GM23338 (cell line): ENCODE data around the gene TRIM71. TPM values are rescaled to one million over a fixed set of nuclear protein-coding genes. Genes with fewer than 3 reads are reported as not detected.

Experiments
- ATAC-seq: fragments of 200-7000 bp; cut with Tn5 transposase; 3 replicates; pipeline ENCODE4 v1.9.1; 2020
- DNase-seq: peaks from one replicate; pipeline ENCODE4 v3.0.0-alpha.2; 2015; ENCODE audit warnings: low spot score
- H2AFZ ChIP-seq: fragments of 200-600 bp; sonication (generic); 2 replicates; pipeline ENCODE4 v1.8.0; 2016; ENCODE audit warnings: antibody characterized with exemption, mild to moderate bottlenecking, moderate library complexity
- H3F3A ChIP-seq: fragments of 200-600 bp; sonication (generic); replicated peaks from 2 replicates; pipeline ENCODE4 v1.8.0; 2017; ENCODE audit warnings: antibody characterized with exemption, mixed run types, low read depth
- H3K27ac ChIP-seq: fragments of 200-600 bp; sonication (generic); 2 replicates; pipeline ENCODE4 v1.6.1; 2016; ENCODE audit warnings: low read depth
- H3K27me3 ChIP-seq: fragments of 200-600 bp; sonication (generic); 2 replicates; pipeline ENCODE4 v1.8.0; 2016; ENCODE audit warnings: mild to moderate bottlenecking, mixed run types, moderate library complexity; ENCODE audit not compliant: insufficient read depth
- H3K36me3 ChIP-seq: fragments of 200-600 bp; sonication (generic); 2 replicates; pipeline ENCODE4 v1.8.0; 2016; ENCODE audit warnings: mild to moderate bottlenecking; ENCODE audit not compliant: insufficient read depth
- H3K4me1 ChIP-seq: fragments of 200-600 bp; sonication (generic); 2 replicates; pipeline ENCODE4 v1.8.0; 2016; ENCODE audit warnings: mild to moderate bottlenecking, moderate library complexity; ENCODE audit not compliant: insufficient read depth
- H3K4me2 ChIP-seq: fragments of 200-600 bp; sonication (generic); 2 replicates; pipeline ENCODE4 v1.7.1; 2017; ENCODE audit warnings: mixed run types
- H3K4me3 ChIP-seq: fragments of 200-600 bp; sonication (generic); 2 replicates; pipeline ENCODE4 v1.6.1; 2016; ENCODE audit warnings: mixed run types
- H3K79me2 ChIP-seq: fragments of 200-600 bp; sonication (generic); replicated peaks from 2 replicates; pipeline ENCODE4 v1.8.0; 2017; ENCODE audit warnings: mild to moderate bottlenecking; ENCODE audit not compliant: insufficient read depth
- H3K9me2 ChIP-seq: fragments of 200-600 bp; sonication (generic); 2 replicates; pipeline ENCODE4 v1.8.0; 2017; ENCODE audit not compliant: insufficient read depth
- H4K20me1 ChIP-seq: fragments of 200-600 bp; sonication (generic); replicated peaks from 2 replicates; pipeline ENCODE4 v1.8.0; 2017; ENCODE audit warnings: mild to moderate bottlenecking; ENCODE audit not compliant: insufficient read depth
- H3K27ac Mint-ChIP-seq: 2 replicates; pipeline ENCODE4 v1.8.0; 2020; ENCODE audit warnings: inconsistent platforms, mild to moderate bottlenecking, moderate library complexity, mixed read lengths
- H3K27me3 Mint-ChIP-seq: 3 replicates; pipeline ENCODE4 v1.8.0; 2022; ENCODE audit warnings: low read depth, mild to moderate bottlenecking, moderate library complexity, mixed read lengths, inconsistent platforms; ENCODE audit not compliant: insufficient read depth, poor library complexity
- H3K36me3 Mint-ChIP-seq: 3 replicates; pipeline ENCODE4 v1.8.0; 2021; ENCODE audit warnings: low read depth, mild to moderate bottlenecking, inconsistent platforms, moderate library complexity, mixed read lengths
- H3K4me1 Mint-ChIP-seq: 3 replicates; pipeline ENCODE4 v1.8.0; 2020; ENCODE audit warnings: mild to moderate bottlenecking, inconsistent platforms, mixed read lengths
- H3K4me3 Mint-ChIP-seq: 3 replicates; pipeline ENCODE4 v1.8.0; 2021; ENCODE audit warnings: moderate library complexity, mild to moderate bottlenecking, inconsistent platforms, mixed read lengths
- H3K9me3 Mint-ChIP-seq: 3 replicates; pipeline ENCODE4 v1.8.0; 2020; ENCODE audit warnings: moderate library complexity, mild to moderate bottlenecking, inconsistent platforms, mixed read lengths
- CREB1 ChIP-seq: fragments of 250-450 bp; sonication (Bioruptor Pico); IDR thresholded peaks from 2 replicates; pipeline ENCODE4 v1.5.0; 2020; ENCODE audit warnings: low read depth, mild to moderate bottlenecking, moderate library complexity
- EZH2 ChIP-seq: fragments of 200-600 bp; sonication (generic); IDR thresholded peaks from one replicate; pipeline ENCODE4 v1.8.0; 2017; ENCODE audit warnings: antibody characterized with exemption, mild to moderate bottlenecking, low read depth; ENCODE audit not compliant: unreplicated experiment
- JUNB ChIP-seq: IDR thresholded peaks from one replicate; pipeline ENCODE4 v1.6.1; 2016; ENCODE audit warnings: antibody characterized with exemption; ENCODE audit not compliant: unreplicated experiment
- POLR2AphosphoS5 ChIP-seq: IDR thresholded peaks from 2 replicates; pipeline ENCODE4 v1.6.1; 2016; ENCODE audit warnings: antibody characterized with exemption, low read depth
- polyA plus RNA-seq: library from polyadenylated mRNA; unstranded; fragments of >200 nt; fragmentation: Nextera tagmentation; extraction: Ambion mirVana; gene quantifications from 2 replicates; pipeline ENCODE4 v1.2.1, GENCODE V29; 2016
- total RNA-seq: library from RNA; depleted of rRNA; stranded (reverse); fragments of >200 nt; shearing (Covaris generic); gene quantifications from 2 replicates; pipeline ENCODE4 v1.2.3, GENCODE V29; 2014
- TF ChIP-seq, protein P1 (sequence below): IDR thresholded peaks from 2 replicates; pipeline ENCODE4 v1.6.1; 2016; ENCODE audit warnings: antibody characterized with exemption
- TF ChIP-seq, protein P2 (sequence below): IDR thresholded peaks from one replicate; pipeline ENCODE4 v1.6.1; 2018; ENCODE audit warnings: antibody characterized with exemption; ENCODE audit not compliant: unreplicated experiment
- TF ChIP-seq, protein P3 (sequence below), 2 experiments: fragments of 200-600 bp in 1 of 2; sonication (generic) in 1 of 2; conservative IDR thresholded peaks; 2 replicates each; pipeline versions ENCODE4 v1.5.1 to v1.6.1; 2016 to 2017; ENCODE audit warnings: antibody characterized with exemption in 2 of 2, low read depth in 2 of 2, mild to moderate bottlenecking in 2 of 2, moderate library complexity in 1 of 2

TRIM71 gene
- total and polyA plus RNA-seq, 2 experiments from 2014 or later, result 71.5 to 346 TPM

DNA sequence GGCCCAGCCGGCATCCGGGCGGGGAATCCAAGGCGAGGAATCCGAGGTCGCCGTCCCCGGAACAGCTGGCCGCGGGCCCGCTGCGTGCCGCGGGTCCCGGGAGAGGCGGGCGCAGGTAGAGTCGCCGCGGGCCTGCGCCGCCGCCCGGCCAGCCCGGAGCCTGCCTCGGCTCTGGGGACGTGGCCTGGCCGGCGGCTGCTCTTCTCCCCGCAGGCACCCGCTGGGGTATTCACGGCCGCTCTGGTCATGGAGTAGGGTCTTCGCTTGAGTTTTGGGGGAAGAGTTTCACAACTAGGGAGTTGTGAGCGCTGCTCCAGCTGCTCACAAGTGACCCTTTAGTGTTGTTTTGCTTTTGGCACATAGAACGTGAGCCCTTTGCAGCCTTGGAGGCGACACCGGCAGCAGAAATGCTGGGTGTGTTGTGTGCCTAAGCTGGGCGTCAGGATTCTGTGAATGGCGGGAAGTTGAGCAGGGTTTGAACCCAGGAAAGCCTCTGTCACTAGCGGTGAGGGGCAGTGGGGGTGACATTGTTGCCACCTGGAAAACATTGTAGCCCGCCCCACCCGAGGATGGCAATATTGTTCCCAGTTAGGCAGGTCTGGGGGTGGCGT is 4.0 kb downstream of the TRIM71 start:
- Mint-ChIP-seq H3K36me3 (peaks cover 92% of the 10 kb centered on the region), H3K4me3 (peak overlapping the region; percentile 99), H3K27me3 (peaks cover 46% of the 10 kb centered on the region), H3K27ac (peak overlapping the region; percentile 97), H3K9me3 (peaks cover 19% of the 10 kb centered on the region), H3K4me1 (peaks cover 40% of the 10 kb centered on the region)
- Histone ChIP-seq H3K4me2 (peak overlapping the region; percentile 89), H3K9me2 (no peaks in the 10 kb centered on the region), H3K27ac (peak overlapping the region; percentile 10), H3F3A (peaks cover 26% of the 10 kb centered on the region), H3K36me3 (peaks cover 26% of the 10 kb centered on the region), H4K20me1 (peaks cover 73% of the 10 kb centered on the region), H3K4me3 (peak overlapping the region; percentile 100), H3K79me2 (peaks cover 100% of the 10 kb centered on the region), H2AFZ (no peak overlapping the region), H3K27me3 (no peaks in the 10 kb centered on the region), H3K4me1 (peaks cover 48% of the 10 kb centered on the region)
- TF ChIP-seq JUNB (no peak), POLR2AphosphoS5 (peak; percentile 26; the same call in 1 of the 2 replicates)
- TF ChIP-seq, protein P1, sequence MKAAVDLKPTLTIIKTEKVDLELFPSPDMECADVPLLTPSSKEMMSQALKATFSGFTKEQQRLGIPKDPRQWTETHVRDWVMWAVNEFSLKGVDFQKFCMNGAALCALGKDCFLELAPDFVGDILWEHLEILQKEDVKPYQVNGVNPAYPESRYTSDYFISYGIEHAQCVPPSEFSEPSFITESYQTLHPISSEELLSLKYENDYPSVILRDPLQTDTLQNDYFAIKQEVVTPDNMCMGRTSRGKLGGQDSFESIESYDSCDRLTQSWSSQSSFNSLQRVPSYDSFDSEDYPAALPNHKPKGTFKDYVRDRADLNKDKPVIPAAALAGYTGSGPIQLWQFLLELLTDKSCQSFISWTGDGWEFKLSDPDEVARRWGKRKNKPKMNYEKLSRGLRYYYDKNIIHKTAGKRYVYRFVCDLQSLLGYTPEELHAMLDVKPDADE, result no peak
- DNase-seq (peak; percentile 56), ATAC-seq (peak; percentile 3)

DNA sequence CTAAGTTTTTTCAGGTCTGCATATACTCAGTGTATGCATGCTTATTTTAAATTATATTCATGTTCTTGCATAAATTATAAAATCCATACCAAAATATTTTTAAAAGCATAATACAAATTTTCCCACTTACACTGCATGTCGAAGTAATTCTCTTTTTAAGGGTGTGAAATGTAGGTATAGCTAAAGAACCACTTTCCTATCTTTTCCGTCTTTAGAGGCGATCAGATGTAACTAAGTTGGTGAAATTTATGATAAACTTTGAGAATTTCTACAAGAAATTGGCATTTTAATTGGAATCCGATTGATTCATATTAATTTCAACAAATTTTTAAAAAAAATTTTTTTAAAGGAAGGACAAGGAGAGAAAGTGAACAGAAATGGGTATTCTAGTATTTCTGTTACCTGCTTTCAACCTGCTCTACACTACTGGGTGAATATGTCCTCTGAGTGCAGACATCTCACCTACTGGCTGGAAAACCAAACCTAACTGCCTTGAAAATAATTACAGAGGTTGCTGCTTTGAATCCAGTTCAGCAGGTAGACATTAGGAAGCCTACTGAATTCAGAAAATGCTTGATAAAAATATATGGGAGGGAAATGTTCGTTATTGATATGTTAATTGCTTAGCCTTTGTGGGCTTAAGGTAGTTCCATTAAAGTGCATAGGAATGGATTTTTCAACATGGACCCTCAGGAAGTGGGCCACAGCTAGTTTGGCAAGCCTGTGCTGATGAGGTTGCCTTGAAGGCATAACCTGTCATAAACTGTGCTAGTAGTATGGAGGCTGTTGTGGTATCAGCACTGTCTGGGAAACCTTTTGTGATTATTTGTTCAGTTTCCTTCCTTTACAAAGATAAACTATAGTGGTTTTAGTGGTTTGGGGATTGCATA is 5.1 kb downstream of the TRIM71 start:
- H3K27ac Mint-ChIP-seq, result peak overlapping the region; percentile 97
- DNase-seq (peak; percentile 44), ATAC-seq (peak; percentile 7; the same call in 2 of the 3 replicates)
- H3K27me3 Mint-ChIP-seq, result peaks cover 47% of the 10 kb centered on the region
- Histone ChIP-seq H3K4me1 (peaks cover 58% of the 10 kb centered on the region), H3K27ac (peak overlapping the region; percentile 1), H3K79me2 (peaks cover 100% of the 10 kb centered on the region), H3K9me2 (no peaks in the 10 kb centered on the region), H3F3A (peaks cover 30% of the 10 kb centered on the region), H3K4me2 (peak overlapping the region; percentile 89), H3K36me3 (peaks cover 26% of the 10 kb centered on the region), H2AFZ (no peak overlapping the region), H4K20me1 (peaks cover 80% of the 10 kb centered on the region), H3K4me3 (peak overlapping the region; percentile 100), H3K27me3 (no peaks in the 10 kb centered on the region)
- H3K9me3 Mint-ChIP-seq, result peaks cover 19% of the 10 kb centered on the region
- peaks cover 95% of the 10 kb centered on the region for H3K36me3 Mint-ChIP-seq
- peaks cover 50% of the 10 kb centered on the region for H3K4me1 Mint-ChIP-seq
- H3K4me3 Mint-ChIP-seq, result peak overlapping the region; percentile 99
- TF ChIP-seq EZH2 (no peak), JUNB (no peak), CREB1 (CRISPR knock-in tag) (no peak)
- TF ChIP-seq, protein P1, result peak; percentile 15; the same call in 1 of the 2 replicates
- TF ChIP-seq, protein P2, sequence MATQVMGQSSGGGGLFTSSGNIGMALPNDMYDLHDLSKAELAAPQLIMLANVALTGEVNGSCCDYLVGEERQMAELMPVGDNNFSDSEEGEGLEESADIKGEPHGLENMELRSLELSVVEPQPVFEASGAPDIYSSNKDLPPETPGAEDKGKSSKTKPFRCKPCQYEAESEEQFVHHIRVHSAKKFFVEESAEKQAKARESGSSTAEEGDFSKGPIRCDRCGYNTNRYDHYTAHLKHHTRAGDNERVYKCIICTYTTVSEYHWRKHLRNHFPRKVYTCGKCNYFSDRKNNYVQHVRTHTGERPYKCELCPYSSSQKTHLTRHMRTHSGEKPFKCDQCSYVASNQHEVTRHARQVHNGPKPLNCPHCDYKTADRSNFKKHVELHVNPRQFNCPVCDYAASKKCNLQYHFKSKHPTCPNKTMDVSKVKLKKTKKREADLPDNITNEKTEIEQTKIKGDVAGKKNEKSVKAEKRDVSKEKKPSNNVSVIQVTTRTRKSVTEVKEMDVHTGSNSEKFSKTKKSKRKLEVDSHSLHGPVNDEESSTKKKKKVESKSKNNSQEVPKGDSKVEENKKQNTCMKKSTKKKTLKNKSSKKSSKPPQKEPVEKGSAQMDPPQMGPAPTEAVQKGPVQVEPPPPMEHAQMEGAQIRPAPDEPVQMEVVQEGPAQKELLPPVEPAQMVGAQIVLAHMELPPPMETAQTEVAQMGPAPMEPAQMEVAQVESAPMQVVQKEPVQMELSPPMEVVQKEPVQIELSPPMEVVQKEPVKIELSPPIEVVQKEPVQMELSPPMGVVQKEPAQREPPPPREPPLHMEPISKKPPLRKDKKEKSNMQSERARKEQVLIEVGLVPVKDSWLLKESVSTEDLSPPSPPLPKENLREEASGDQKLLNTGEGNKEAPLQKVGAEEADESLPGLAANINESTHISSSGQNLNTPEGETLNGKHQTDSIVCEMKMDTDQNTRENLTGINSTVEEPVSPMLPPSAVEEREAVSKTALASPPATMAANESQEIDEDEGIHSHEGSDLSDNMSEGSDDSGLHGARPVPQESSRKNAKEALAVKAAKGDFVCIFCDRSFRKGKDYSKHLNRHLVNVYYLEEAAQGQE, result no peak
- TF ChIP-seq, protein P3, sequence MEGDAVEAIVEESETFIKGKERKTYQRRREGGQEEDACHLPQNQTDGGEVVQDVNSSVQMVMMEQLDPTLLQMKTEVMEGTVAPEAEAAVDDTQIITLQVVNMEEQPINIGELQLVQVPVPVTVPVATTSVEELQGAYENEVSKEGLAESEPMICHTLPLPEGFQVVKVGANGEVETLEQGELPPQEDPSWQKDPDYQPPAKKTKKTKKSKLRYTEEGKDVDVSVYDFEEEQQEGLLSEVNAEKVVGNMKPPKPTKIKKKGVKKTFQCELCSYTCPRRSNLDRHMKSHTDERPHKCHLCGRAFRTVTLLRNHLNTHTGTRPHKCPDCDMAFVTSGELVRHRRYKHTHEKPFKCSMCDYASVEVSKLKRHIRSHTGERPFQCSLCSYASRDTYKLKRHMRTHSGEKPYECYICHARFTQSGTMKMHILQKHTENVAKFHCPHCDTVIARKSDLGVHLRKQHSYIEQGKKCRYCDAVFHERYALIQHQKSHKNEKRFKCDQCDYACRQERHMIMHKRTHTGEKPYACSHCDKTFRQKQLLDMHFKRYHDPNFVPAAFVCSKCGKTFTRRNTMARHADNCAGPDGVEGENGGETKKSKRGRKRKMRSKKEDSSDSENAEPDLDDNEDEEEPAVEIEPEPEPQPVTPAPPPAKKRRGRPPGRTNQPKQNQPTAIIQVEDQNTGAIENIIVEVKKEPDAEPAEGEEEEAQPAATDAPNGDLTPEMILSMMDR (conservative IDR thresholded peaks at IDR 0.05; ENCODE audit: low read depth in 2 of 2), result no peak
